ENCODE data around the gene KLB.
"Not testable (repeated sequence)": the region's sequence is repeated elsewhere in the genome, so short reads cannot be mapped to it uniquely, and the experiment has no call there.

KLB gene

GRCh38 chr4:39422247-39422646 is 15.5 kb downstream of the KLB start:
- no peak for FAIRE-seq
- DNase-seq (ENCODE audit: extremely low spot score, insufficient read length, low read depth) = no peak

- not testable (repeated sequence) for FAIRE-seq; DNase-seq (ENCODE audit: extremely low spot score, insufficient read length, low read depth)
Observed at GRCh38 chr4:39425297-39425696, 18.6 kb downstream of the KLB start.

- FAIRE-seq (no peak), DNase-seq (ENCODE audit: extremely low spot score, insufficient read length, low read depth) (no peak)
Observed at GRCh38 chr4:39426728-39427127, 20.0 kb downstream of the KLB start.

- FAIRE-seq = peak; percentile 39
- no peak for DNase-seq (ENCODE audit: extremely low spot score, insufficient read length, low read depth)
Observed at GRCh38 chr4:39427520-39428114, 20.9 kb downstream of the KLB start.

- no peak for FAIRE-seq
Observed at GRCh38 chr4:39429476-39430334, 23.0 kb downstream of the KLB start.

GRCh38 chr4:39433878-39434492 is 27.3 kb downstream of the KLB start:
- no peak for DNase-seq (ENCODE audit: extremely low spot score, insufficient read length, low read depth)
- no peak for FAIRE-seq

More at GRCh38 chr4:39429476-39430334, 23.0 kb downstream of the KLB start:
- DNase-seq (ENCODE audit: extremely low spot score, insufficient read length, low read depth) = no peak

- DNase-seq (ENCODE audit: extremely low spot score, insufficient read length, low read depth) (no peak), FAIRE-seq (no peak)
Observed at GRCh38 chr4:39435659-39436563, 29.2 kb downstream of the KLB start.

- DNase-seq (ENCODE audit: extremely low spot score, insufficient read length, low read depth) (no peak), FAIRE-seq (no peak)
Observed at GRCh38 chr4:39441593-39441992, 34.9 kb downstream of the KLB start.

GRCh38 chr4:39442998-39443397 is 36.3 kb downstream of the KLB start:
- DNase-seq (ENCODE audit: extremely low spot score, insufficient read length, low read depth) (no peak), FAIRE-seq (no peak)

- FAIRE-seq (no peak), DNase-seq (ENCODE audit: extremely low spot score, insufficient read length, low read depth) (no peak)
Observed at GRCh38 chr4:39446483-39446841, 39.7 kb downstream of the KLB start.

- FAIRE-seq = peak; percentile 86
Observed at GRCh38 chr4:39446842-39447573, 40.3 kb downstream of the KLB start.

GRCh38 chr4:39450618-39451017 is 43.9 kb downstream of the KLB start:
- DNase-seq (ENCODE audit: extremely low spot score, insufficient read length, low read depth) (no peak), FAIRE-seq (no peak)

More at GRCh38 chr4:39446842-39447573, 40.3 kb downstream of the KLB start:
- DNase-seq (ENCODE audit: extremely low spot score, insufficient read length, low read depth) = peak; percentile 65

GRCh38 chr4:39451423-39452023 is 44.8 kb downstream of the KLB start:
- FAIRE-seq = no peak
- no peak for DNase-seq (ENCODE audit: extremely low spot score, insufficient read length, low read depth)

- FAIRE-seq = no peak
Observed at GRCh38 chr4:39452153-39452859, 45.6 kb downstream of the KLB start.

GRCh38 chr4:39452860-39453587 is 46.3 kb downstream of the KLB start:
- no peak for FAIRE-seq
- no peak for DNase-seq (ENCODE audit: extremely low spot score, insufficient read length, low read depth)

More at GRCh38 chr4:39452153-39452859, 45.6 kb downstream of the KLB start:
- no peak for DNase-seq (ENCODE audit: extremely low spot score, insufficient read length, low read depth)

GRCh38 chr4:39453738-39454137 is 47.0 kb downstream of the KLB start:
- no peak for FAIRE-seq
- DNase-seq (ENCODE audit: extremely low spot score, insufficient read length, low read depth) = no peak

- FAIRE-seq (no peak), DNase-seq (ENCODE audit: extremely low spot score, insufficient read length, low read depth) (no peak)
Observed at GRCh38 chr4:39455486-39455885, 48.8 kb downstream of the KLB start.

All from GM18507 (cell line).